Activated CD4-positive, alpha-beta T cell treated with anti-CD3 and anti-CD28 coated beads, Interleukin-2, amount 50 U/mL, for 4 hours (primary cell): ENCODE data around the gene PRR22.
"Not testable (repeated sequence)": the region's sequence is repeated elsewhere in the genome, so short reads cannot be mapped to it uniquely, and the experiment has no call there.

ENCODE experiments used
- DNase-seq, 2 experiments: peaks; one replicate each; pipeline ENCODE4 v3.0.0-alpha.2; 2020

Gene PRR22

DNA sequence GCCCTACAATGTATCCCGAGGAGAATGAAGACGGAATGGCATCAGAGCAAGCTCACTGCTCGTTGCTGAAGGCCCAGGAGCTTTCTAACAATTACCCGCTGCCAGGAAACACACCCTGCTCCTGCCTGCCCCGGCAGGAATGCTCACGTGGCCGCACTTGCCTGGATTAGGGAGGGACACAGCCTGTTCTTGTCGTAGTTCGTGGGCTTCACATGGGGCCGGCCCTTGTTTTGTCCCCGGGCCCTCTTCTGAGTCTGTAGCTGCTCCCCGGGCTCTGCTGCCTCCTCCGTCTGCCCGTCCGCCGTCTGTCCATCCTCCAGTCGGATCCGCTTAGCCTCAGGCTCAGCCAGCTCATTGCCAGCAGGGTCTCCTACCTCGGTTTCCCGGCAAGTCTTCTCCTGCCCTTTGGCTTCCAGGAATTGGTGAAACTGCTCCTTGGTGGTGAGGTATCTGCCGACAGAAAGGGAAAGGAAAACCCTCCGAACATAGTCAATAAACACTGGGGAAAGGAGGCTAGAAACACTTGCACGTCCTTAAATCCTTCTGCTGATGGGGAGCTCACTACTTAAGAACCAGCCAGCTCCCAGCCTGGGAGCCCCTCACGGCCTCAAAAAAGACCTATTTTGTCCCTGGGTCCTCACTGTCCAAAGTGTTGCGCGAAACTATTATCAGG lies 5.5 kb upstream of the PRR22 start:
- no peak for DNase-seq

- DNase-seq, result no peak
These were observed 4.8 kb upstream of the PRR22 start for GRCh38 chr19:5789351-5789761.

GRCh38 chr19:5788422-5788821 lies 3.9 kb upstream of the PRR22 start:
- DNase-seq, result no peak

DNA sequence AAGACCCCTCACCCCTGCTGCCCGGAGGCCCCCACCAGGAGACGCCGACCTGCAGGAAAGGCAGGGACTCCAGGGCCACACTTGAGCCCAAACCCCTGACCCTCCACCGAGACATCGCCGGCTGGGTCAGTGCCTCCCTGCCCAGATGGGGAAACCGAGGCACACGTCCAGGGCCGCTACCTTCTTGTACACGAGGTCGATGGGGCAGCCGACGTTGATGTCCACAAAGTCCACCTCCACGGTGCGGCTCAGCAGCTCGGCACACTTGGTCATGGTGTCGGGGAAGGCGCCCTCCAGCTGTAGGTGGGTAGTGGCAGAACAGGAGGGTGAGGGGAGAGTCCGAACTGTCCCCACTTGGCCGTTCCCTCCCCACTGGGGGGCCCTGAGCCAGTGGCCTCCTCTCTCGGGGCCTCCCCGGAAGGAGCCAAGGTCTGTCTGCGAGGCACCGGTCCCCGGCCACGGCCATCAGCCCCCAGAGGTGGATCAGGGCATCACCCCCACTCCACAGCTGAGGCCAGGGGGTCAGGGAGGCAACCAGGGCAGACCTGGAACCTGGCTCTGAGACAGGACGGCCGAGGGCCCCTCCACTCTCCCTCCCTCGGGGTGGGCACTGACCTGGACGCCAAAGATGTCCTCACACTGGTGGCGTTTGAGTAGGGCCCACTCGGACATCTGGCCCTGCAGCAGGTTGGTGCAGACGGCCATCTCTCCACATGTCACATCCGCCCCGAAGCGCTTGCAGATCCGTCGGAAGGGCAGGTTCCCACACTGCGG lies 3.0 kb upstream of the PRR22 start:
- no peak for DNase-seq

DNA sequence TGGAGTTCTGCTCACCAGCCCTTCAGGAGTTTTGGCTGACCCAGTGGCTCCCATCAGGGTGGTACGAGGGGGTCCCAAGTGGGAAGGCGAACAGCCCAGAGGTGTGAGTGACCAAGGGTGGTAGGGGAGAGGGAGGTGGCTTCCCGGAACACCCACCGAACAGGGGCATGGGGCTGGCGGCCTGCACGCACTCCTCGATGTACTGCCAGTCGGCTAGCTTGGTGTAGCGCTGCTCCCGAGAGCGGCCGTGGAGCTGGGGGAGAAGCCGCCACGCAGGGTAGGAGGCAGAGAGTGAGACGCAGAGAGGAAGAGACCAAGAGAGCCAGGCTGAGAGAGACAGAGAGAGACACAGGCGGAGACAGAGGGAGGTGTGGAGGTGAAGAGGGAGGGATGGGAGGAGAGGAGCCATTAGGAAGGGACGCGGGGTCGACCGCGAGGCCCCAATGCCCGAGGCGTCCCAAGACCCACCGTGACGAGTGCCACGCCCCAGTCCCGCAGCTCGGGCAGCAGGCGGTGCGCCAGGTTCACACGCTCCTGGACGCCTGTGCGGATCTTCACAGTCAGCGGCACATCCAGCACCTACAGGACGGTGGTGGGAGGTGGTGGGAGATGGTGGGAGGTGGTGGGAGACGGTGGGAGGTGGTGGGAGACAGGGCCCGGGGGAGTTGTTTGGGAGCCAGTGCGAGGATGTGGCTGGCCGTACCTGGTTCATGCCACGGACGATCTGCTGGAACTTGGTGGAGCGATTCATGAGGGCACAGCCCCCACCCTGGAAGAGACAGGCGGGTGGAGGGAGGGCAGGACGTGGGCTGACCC lies 2.3 kb upstream of the PRR22 start:
- no peak for DNase-seq

GRCh38 chr19:5785423-5785822 lies 877 bp upstream of the PRR22 start:
- no peak for DNase-seq

DNA sequence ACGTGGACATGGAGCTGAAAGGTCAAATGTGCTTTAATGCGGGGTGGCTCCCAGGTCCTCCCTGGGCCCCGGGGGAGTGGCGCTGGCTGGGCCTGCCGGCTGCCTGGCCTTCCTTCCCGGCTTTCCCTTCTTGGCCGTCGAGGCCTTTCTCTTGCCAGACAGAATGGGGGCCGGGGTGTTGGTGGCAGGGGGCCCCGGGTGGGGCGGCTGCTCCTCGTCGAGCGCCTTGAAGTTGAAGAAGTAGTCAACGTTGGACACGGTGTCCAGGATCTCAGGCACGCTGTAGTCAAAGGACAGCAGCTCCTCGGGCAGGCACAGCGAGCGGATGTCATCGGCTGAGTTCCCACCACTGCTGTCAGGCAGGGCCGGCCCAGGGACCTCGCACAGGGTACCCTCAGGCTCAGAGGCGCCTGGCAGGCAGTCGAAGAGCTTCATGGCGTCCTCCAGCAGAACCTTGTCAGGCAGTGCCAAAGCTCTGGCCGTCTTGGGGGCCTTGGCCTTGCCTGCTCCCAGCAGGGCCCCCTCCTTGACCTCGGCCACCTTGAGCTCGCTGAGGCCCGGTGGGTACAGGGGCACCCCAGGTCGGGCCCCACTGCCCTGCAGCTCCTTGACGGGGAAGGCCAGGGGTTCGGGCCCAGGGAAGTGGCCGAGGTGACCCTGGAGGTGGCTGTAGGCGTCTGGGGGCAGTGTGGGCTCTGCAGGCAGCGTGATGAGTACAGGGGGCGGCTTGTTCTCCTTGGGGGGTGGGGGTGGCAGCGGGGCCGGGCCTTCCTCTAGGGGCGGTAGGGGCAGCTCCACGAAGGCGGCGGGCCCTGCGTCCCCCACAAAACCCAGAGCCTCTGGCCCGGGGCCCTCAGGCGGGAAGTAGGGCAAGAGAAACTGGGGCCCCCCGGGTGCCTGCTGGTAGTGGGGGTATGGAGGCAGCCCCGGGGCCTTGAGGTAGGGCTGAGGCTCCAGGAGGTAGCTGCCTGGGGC lies 1.3 kb downstream of the PRR22 start:
- DNase-seq, result no peak

GRCh38 chr19:5782322-5782721 lies 2.2 kb downstream of the PRR22 start:
- DNase-seq, result no peak

- DNase-seq, result not testable (repeated sequence)
These were observed 3.6 kb downstream of the PRR22 start for GRCh38 chr19:5780916-5781315.

DNA sequence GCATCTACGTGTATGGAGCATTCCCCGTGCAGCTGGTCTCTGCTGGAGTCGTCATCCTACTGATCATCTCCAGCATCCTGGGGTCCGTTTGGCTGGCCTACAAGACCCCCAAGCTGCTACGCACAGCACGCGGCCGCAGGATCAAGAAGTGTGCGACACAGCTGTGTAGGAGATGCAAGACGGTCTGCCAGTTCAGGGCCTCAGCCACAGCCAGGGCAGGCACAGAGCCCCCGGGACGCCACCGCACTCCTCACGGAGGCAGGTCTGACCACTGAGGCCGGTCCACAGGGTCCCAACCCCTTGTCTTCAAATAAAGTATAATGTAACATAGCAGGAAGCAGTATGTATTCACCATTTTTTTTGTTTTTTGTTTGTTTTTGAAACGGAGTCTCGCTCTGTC lies 6.1 kb downstream of the PRR22 start:
- no peak for DNase-seq

GRCh38 chr19:5775668-5776309 lies 8.8 kb downstream of the PRR22 start:
- no peak for DNase-seq

- no peak for DNase-seq
These were observed 9.6 kb downstream of the PRR22 start for GRCh38 chr19:5774921-5775320.

DNA sequence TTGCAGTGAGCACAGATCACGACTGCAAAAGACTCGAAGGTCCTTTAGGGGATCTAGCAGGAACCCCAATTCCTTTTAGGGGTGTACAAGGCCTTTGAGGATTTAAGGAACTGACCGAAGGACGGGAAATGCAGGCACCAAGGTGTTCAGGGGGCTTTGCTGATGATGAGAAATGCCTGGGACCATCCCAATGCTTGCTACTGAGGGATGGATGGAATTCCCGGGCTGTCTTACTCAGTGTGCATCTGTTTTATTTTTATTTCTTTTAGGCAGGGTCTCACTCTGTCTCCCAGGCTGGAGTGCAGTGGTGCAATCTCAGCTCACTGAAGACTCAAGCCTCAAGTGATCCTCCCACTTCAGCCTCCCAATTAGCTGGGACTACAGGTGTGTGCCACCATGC lies 11.3 kb downstream of the PRR22 start:
- DNase-seq, result no peak

DNA sequence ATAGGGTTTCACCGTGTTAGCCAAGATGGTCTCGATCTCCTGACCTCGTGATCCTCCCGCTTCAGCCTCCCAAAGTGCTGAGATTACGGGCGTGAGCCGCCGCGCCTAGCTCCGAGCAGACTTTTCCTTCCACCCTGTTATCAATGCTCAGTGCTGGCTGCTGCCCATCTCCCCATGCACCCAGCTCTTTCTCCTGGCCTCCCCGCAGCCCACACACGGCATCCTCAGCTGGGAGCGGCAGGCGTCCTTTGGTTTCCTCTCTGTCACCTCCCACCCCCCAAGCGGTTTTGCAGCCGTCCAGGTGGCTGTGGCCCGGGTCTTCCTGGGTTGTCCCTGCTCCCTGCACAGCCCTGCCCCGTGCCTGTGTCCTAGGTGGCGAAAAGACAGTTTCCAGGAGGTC lies 12.1 kb downstream of the PRR22 start:
- DNase-seq, result no peak

DNA sequence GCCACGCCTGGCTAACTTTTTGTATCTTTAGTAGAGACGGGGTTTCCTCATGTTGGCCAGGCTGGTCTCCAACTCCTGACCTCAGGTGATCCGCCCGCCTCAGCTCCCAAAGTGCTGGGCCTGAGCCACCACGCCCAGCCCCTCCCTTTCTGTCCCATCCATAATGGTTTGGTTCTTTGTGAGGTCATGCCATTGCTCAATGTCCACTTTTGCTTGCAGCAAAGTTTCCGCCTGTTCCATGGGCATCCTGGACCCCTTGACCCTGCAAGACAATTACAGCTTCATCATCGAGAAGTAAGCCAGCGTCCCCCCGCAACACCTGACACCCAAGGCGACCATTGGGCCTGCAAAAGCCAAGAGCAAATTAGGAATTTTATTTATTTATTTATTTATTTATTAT lies 16.6 kb downstream of the PRR22 start:
- no peak for DNase-seq

GRCh38 chr19:5765220-5765619 lies 19.3 kb downstream of the PRR22 start:
- no peak for DNase-seq

DNA sequence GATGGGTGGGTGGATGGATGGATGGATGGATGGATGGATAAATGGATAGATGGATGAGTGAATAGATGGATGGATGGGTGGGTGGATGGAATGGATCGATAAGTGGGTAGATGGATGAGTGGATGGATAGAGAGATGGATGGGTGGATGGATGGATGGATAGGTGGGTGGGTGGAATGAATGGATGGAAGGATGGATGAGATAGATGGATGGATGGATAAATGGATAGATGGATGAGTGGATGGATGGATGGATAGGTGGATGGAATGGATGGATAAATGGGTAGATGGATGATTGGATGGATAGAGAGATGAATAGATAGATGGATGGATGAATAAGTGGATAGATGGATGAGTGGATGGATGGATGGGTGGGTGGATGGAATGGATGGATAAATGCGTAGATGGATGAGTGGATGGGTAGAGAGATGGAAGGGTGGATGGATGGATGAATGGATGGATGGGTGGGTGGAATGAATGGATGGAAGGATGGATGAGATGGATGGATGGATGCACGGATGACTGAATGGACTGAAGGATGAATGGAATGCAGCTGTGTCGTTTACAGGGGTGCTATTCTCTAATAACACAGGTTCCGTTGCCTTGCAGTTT lies 21.8 kb downstream of the PRR22 start:
- no peak for DNase-seq

- DNase-seq, result no peak
These were observed 30.8 kb downstream of the PRR22 start for GRCh38 chr19:5753743-5754142.

DNA sequence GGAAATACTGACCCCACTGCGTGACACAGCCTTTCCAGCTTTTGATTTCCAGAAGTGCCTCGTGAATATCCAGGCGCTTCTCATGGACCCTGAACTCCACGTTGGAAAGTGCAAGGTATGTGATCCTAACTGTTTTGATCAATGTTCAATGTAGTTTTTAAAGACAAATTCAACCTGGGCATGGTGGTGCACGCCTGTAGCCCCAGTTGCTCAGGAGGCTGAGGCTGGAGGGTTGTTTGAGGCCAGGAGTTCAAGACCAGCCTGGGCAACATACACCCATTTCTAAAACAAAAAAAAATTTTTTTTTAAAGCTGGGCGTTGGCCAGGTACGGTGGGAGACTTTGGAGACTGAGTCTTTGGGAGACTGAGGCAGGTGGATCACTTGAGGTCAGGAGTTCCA lies 32.8 kb downstream of the PRR22 start:
- no peak for DNase-seq

DNA sequence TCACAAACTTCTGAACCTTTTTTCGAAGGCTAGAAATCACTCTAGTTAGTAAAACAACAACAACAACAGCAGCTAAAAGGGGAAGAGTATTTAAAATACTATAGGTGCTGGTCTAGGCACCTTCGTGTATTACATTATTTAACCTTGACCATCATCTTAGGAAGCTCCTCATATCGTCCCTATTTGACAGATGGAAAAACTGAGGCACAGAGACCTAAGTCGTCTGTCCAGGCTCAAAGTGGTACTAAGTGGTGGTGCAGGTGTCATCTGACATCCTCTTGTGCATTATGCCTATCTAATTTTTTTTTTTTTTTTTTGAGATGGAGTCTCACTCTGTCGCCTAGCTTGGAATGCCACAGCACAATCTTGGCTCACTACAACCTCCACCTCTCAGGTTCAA lies 35.0 kb downstream of the PRR22 start:
- no peak for DNase-seq

GRCh38 chr19:5748920-5749319 lies 35.6 kb downstream of the PRR22 start:
- not testable (repeated sequence) for DNase-seq

DNA sequence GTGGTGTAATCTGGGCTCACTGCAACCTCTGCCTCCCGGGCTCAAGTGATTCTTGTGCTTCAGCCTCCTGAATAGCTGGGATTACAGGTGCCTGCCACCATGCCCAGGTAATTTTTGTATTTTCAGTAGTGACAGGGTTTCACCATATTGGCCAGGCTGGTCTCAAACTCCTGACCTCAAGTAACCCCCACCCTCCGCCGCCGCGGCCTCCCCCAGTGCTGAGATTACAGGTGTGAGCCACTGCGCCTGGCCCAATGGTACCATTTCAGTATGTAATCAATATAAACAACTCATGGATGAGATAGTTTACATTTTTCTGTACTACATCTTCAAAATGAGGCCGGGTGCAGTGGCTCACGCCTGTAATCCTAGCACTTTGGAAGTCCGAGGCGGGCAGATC lies 39.5 kb downstream of the PRR22 start:
- not testable (repeated sequence) for DNase-seq
